Gastroesophageal sphincter (tissue), 4 donors: ENCODE results near the gene ADAM30. TPM values are rescaled to one million over a fixed set of nuclear protein-coding genes. Genes with fewer than 3 reads are reported as not detected.

Experiments used
- ATAC-seq: fragments of 150-250 bp; one replicate; pipeline ENCODE4 v1.9.1; 2016; ENCODE audit warnings: mild to moderate bottlenecking, moderate library complexity
- H3K27ac ChIP-seq, 4 donors: fragments of 200-600 bp; sonication (generic) in 3 of 4; 1 replicate in 3 of 4; 2 replicates in 1 of 4; pipeline ENCODE4 v1.5.1; 2016 to 2019
- H3K27me3 ChIP-seq: fragments of 200-600 bp; sonication (generic); one replicate; pipeline ENCODE4 v1.5.1; 2019
- H3K36me3 ChIP-seq, 2 donors: fragments of 200-600 bp; sonication (generic); one replicate each; pipeline ENCODE4 v1.5.1; 2019; ENCODE audit warnings: control low read depth in 1 of 2
- H3K4me1 ChIP-seq, 3 donors: fragments of 200-600 bp; sonication (generic); 1 replicate in 2 of 3; 2 replicates in 1 of 3; pipeline ENCODE4 v1.5.1; 2016 to 2019; ENCODE audit warnings: control low read depth in 2 of 3
- H3K4me3 ChIP-seq, 2 donors: fragments of 200-600 bp; sonication (generic); one replicate each; pipeline ENCODE4 v1.5.1; 2019; ENCODE audit warnings: mild to moderate bottlenecking in 1 of 2, moderate library complexity in 1 of 2
- H3K9me3 ChIP-seq, 3 donors: fragments of 200-600 bp; sonication (generic); one replicate each; pipeline ENCODE4 v1.5.1; 2017 to 2019; ENCODE audit warnings: control low read depth in 2 of 3
- CTCF ChIP-seq, 4 experiments: fragments of 200-600 bp in 2 of 4; fragments of 450-650 bp in 2 of 4; sonication (generic) in 1 of 4; IDR thresholded peaks; one replicate each; pipeline ENCODE4 v1.5.1; 2017 to 2019; ENCODE audit warnings: antibody characterized with exemption in 4 of 4, mild to moderate bottlenecking in 2 of 4, moderate library complexity in 2 of 4
- EP300 ChIP-seq: sonication (generic); formaldehyde crosslinking; IDR thresholded peaks from one replicate; pipeline ENCODE4 v1.6.1; 2017; ENCODE audit warnings: antibody characterized with exemption, mild to moderate bottlenecking
- POLR2A ChIP-seq, 2 donors: fragments of 450-650 bp; IDR thresholded peaks; one replicate each; pipeline ENCODE4 v1.6.1; 2017; ENCODE audit warnings: antibody characterized with exemption in 2 of 2, mild to moderate bottlenecking in 2 of 2, moderate library complexity in 1 of 2
- POLR2AphosphoS5 ChIP-seq: sonication (generic); formaldehyde crosslinking; IDR thresholded peaks from one replicate; pipeline ENCODE4 v1.6.1; 2017; ENCODE audit warnings: antibody characterized with exemption
- WGBS, 2 donors: methylation state at CpG; one replicate each; pipeline ENCODE4 v1.1.5; 2018; ENCODE audit warnings: low coverage in 1 of 2; 5-methylcytosine and 5-hydroxymethylcytosine counted together
- total RNA-seq, 4 donors: library from RNA; depleted of rRNA; stranded (reverse); fragments of >200 nt; gene quantifications; one replicate each; pipeline ENCODE4 v1.1.0, GENCODE V29; 2016

Gene ADAM30
- total RNA-seq, 4 donors from 2014 or later: not detected

- no peak overlapping the region for H3K4me3 ChIP-seq
- no peaks in the 10 kb centered on the region for H3K4me1 ChIP-seq
- ATAC-seq: no peak
- H3K27ac ChIP-seq: no peak overlapping the region
- no peaks in the 10 kb centered on the region for H3K9me3 ChIP-seq
- no peaks in the 10 kb centered on the region for H3K27me3 ChIP-seq
- 78 to 96% methylated on average over 5 to 8 of the region's 12 CpGs for WGBS, 2 donors
- H3K36me3 ChIP-seq: no peaks in the 10 kb centered on the region
- TF ChIP-seq POLR2AphosphoS5 (no peak), CTCF (IDR thresholded peaks at IDR 0.05) (no peak), POLR2A (IDR thresholded peaks at IDR 0.05) (no peak), EP300 (no peak)
Measured at GRCh38 chr1:119879510-119880434, 16.5 kb downstream of the ADAM30 start.

- ATAC-seq: no peak
- TF ChIP-seq EP300 (no peak), CTCF (IDR thresholded peaks at IDR 0.05) (no peak), POLR2A (IDR thresholded peaks at IDR 0.05) (no peak), POLR2AphosphoS5 (no peak)
- H3K27me3 ChIP-seq: no peaks in the 10 kb centered on the region
- H3K4me3 ChIP-seq: no peak overlapping the region
- H3K4me1 ChIP-seq: peaks cover 4 to 12% (median 10%) of the 10 kb centered on the region in 3 donors
- H3K36me3 ChIP-seq: no peaks in the 10 kb centered on the region
- no peaks in the 10 kb centered on the region for H3K9me3 ChIP-seq
- H3K27ac ChIP-seq: no peak overlapping the region
Measured at GRCh38 chr1:119878171-119878570, 18.1 kb downstream of the ADAM30 start.

GRCh38 chr1:119874186-119874585 lies 22.1 kb downstream of the ADAM30 start:
- Histone ChIP-seq H3K4me1 (peaks cover 4 to 29% (median 11%) of the 10 kb centered on the region in 3 donors), H3K9me3 (no peaks in the 10 kb centered on the region), H3K27me3 (no peaks in the 10 kb centered on the region), H3K36me3 (no peaks in the 10 kb centered on the region), H3K27ac (peak overlapping the region in 3 of 4 donors; percentile 45 to 53 (median 45)), H3K4me3 (no peak overlapping the region)
- TF ChIP-seq CTCF (IDR thresholded peaks at IDR 0.05) (no peak), POLR2AphosphoS5 (no peak), EP300 (no peak), POLR2A (IDR thresholded peaks at IDR 0.05) (no peak)
- no peak for ATAC-seq
- WGBS, 2 donors: 65 to 71% methylated on average over 1 to 2 of the region's 2 CpGs

- Histone ChIP-seq H3K4me1 (peaks cover 4 to 29% (median 11%) of the 10 kb centered on the region in 3 donors), H3K27ac (peak overlapping the region in 3 of 4 donors; percentile 45 to 53 (median 45)), H3K27me3 (no peaks in the 10 kb centered on the region), H3K9me3 (no peaks in the 10 kb centered on the region), H3K36me3 (no peaks in the 10 kb centered on the region), H3K4me3 (no peak overlapping the region)
- no peak for TF ChIP-seq POLR2AphosphoS5
- TF ChIP-seq POLR2A (IDR thresholded peaks at IDR 0.05): no peak
- TF ChIP-seq EP300: no peak
- TF ChIP-seq CTCF (IDR thresholded peaks at IDR 0.05): no peak
- ATAC-seq: peak; percentile 55
- WGBS, 2 donors: 48 to 56% methylated on average over 4 of the region's 4 CpGs
Measured at GRCh38 chr1:119873135-119874015, 22.9 kb downstream of the ADAM30 start.
